ENCODE data around the gene DDAH1.

GRCh38 chr1:85372683-85373377 lies 92.1 kb downstream of the DDAH1 start:
- TF ChIP-seq CTCF (conservative IDR thresholded peaks at IDR 0.05) = no peak
- TF ChIP-seq ZFX (IDR thresholded peaks at IDR 0.05) = no peak
